Measurements from ENCODE around the gene MED22. TPM values are rescaled to one million over a fixed set of nuclear protein-coding genes. Genes with fewer than 3 reads are reported as not detected.

The MED22 gene
- total and polyA plus RNA-seq, 2 of the 8 experiments (the other 6 are each of a cell fraction or from before 2014, with no cell fraction given): 56.4 to 68.4 TPM

DNA sequence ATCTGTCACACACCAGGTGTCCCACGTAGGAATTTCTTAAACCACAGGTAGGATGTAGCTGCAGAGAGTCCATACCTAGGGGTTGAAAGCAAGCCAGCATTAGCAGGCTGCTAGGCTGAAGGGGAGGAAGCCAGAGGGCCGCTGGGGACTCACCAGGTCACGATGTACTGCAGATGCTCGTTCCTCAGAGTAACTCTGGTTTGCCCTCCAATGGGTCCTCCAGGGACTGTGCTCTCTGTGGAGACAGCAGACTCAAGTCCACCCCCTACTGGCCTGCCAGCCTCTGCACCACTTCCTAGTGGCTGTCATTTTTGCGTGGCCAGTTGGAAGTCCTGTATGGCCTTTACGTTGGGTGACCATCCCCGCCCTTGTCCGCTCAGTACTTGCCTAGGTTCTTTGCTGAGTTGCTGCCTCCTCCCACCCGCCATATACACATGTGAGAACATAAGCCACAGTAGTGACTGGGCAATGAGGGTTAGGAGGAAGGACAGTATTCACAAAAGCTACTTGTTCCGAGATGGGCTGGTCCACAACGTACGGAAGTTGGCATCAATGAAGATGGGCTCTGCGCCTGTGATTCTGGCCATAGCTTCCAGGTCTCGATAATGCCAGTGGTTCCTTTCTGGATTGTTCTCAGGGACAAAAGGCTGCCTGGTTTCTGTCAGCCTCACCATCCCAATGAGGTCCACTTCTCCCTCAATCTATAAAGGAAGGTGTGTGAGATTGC lies 4.1 kb upstream of the MED22 start (continued):
- TF ChIP-seq ATF2 (IDR thresholded peaks at IDR 0.05; ENCODE audit: low read length) (no peak), TAF7 (optimal IDR thresholded peaks at IDR 0.05; ENCODE audit: borderline replicate concordance, low read depth, low read length) (no peak), ASH2L (IDR thresholded peaks at IDR 0.05; ENCODE audit: low read length) (no peak), CHD2 (IDR thresholded peaks at IDR 0.05; ENCODE audit: low read length) (no peak), NANOG (IDR thresholded peaks at IDR 0.05; ENCODE audit: insufficient read depth, low read depth, low read length, poor library complexity, severe bottlenecking) (no peak), KDM5A (IDR thresholded peaks at IDR 0.05; ENCODE audit: low read length) (no peak), SP1 (IDR thresholded peaks at IDR 0.05; ENCODE audit: low read depth, low read length) (no peak), RAD21 (IDR thresholded peaks at IDR 0.05 in 1 of 2, conservative IDR thresholded peaks at IDR 0.05 in 1 of 2; ENCODE audit: low read depth in 2 of 2, low read length in 2 of 2) (peak; percentile 24 to 33; a peak in 3 of 4 replicates), CHD1 (IDR thresholded peaks at IDR 0.05; ENCODE audit: low read depth, low read length) (no peak), GTF2F1 (IDR thresholded peaks at IDR 0.05; ENCODE audit: borderline replicate concordance, low read depth, low read length) (no peak), CBX5 (IDR thresholded peaks at IDR 0.05; ENCODE audit: low read depth, low read length) (no peak), KDM4A (IDR thresholded peaks at IDR 0.05; ENCODE audit: low read depth, low read length, severe bottlenecking) (no peak), TCF12 (IDR thresholded peaks at IDR 0.05; ENCODE audit: low read depth, low read length) (no peak), SUZ12 (IDR thresholded peaks at IDR 0.05; ENCODE audit: low read length) (no peak), GABPA (IDR thresholded peaks at IDR 0.05; ENCODE audit: borderline replicate concordance, insufficient read depth, low read length) (no peak), TBP (IDR thresholded peaks at IDR 0.05; ENCODE audit: low read depth, low read length) (no peak), CREB1 (IDR thresholded peaks at IDR 0.05) (0 out of 2 replicates have a peak, but pooled peaks have one; percentile 28), YY1 (IDR thresholded peaks at IDR 0.05; ENCODE audit: low read depth, low read length) (peak; percentile 39; the same call in 1 of the 2 replicates), EGR1 (IDR thresholded peaks at IDR 0.05; ENCODE audit: borderline replicate concordance, low read depth, low read length) (no peak), POLR2A (IDR thresholded peaks at IDR 0.05; ENCODE audit: control extremely low read depth in 1 of 2, low read depth in 2 of 2, low read length in 2 of 2) (peak in 1 of 2 experiments; percentile 88; a peak in 2 of 3 replicates), CBX8 (IDR thresholded peaks at IDR 0.05; ENCODE audit: borderline replicate concordance, low read depth, low read length) (no peak), RBBP5 (IDR thresholded peaks at IDR 0.05; ENCODE audit: borderline replicate concordance, low read depth, low read length) (no peak), TAF1 (IDR thresholded peaks at IDR 0.05; ENCODE audit: low read depth, low read length) (peak; percentile 62), PHF8 (conservative IDR thresholded peaks at IDR 0.05; ENCODE audit: low read depth, low read length) (no peak)

Measured in H1 (cell line).